Sigmoid colon (tissue), 7 donors: ENCODE results near the gene IGFBP7. TPM values are rescaled to one million over a fixed set of nuclear protein-coding genes. Genes with fewer than 3 reads are reported as not detected.
A peak's percentile ranks its signal among the peaks of the same experiment; 100 is the strongest.

Experiments used
- DNase-seq: peaks from one replicate; pipeline ENCODE4 v3.0.0-alpha.2; 2019
- H3K27ac ChIP-seq, 4 donors: fragments of 200-600 bp; sonication (generic); one replicate each; pipeline ENCODE4 v1.5.1; 2016 to 2019; ENCODE audit warnings: mild to moderate bottlenecking in 1 of 4
- H3K27me3 ChIP-seq, 3 donors: fragments of 200-600 bp; sonication (generic); one replicate each; pipeline ENCODE4 v1.5.1; 2019; ENCODE audit warnings: mild to moderate bottlenecking in 1 of 3
- H3K36me3 ChIP-seq, 4 donors: fragments of 200-600 bp; sonication (generic); one replicate each; pipeline ENCODE4 v1.5.1; 2016 to 2019
- H3K4me1 ChIP-seq, 4 donors: fragments of 200-600 bp; sonication (generic); one replicate each; pipeline ENCODE4 v1.5.1; 2017 to 2019
- H3K4me3 ChIP-seq, 4 donors: fragments of 200-600 bp; sonication (generic); one replicate each; pipeline ENCODE4 v1.5.1; 2017 to 2019; ENCODE audit warnings: mild to moderate bottlenecking in 2 of 4, moderate library complexity in 1 of 4
- H3K9me3 ChIP-seq, 4 donors: fragments of 200-600 bp in 3 of 4; sonication (generic) in 3 of 4; one replicate each; pipeline versions ENCODE4 v1.5.1 to v1.6.1; 2013 to 2019
- EP300 ChIP-seq, 4 donors: sonication (generic); formaldehyde crosslinking; IDR thresholded peaks; one replicate each; pipeline ENCODE4 v1.6.1; 2017; ENCODE audit warnings: antibody characterized with exemption in 4 of 4
- POLR2A ChIP-seq, 2 donors: fragments of 450-650 bp; IDR thresholded peaks; one replicate each; pipeline ENCODE4 v1.6.1; 2016; ENCODE audit warnings: antibody characterized with exemption in 2 of 2, mild to moderate bottlenecking in 2 of 2, moderate library complexity in 2 of 2
- POLR2AphosphoS5 ChIP-seq, 4 donors: sonication (generic); formaldehyde crosslinking; IDR thresholded peaks; one replicate each; pipeline ENCODE4 v1.6.1; 2017; ENCODE audit warnings: antibody characterized with exemption in 4 of 4
- WGBS, 2 donors: extraction: QIAGEN DNeasy Blood & Tissue Kit; methylation state at CpG; one replicate each; pipeline ENCODE4 v1.1.7; 2013; 5-methylcytosine and 5-hydroxymethylcytosine counted together
- intact Hi-C: fragments of 100-400 bp; cut with DNase I; formaldehyde crosslinking; loops from one replicate; pipeline ENCODE4 v1.15.1; 2023
- polyA plus RNA-seq, 3 donors: library from polyadenylated mRNA; stranded (reverse); fragments of 200-250 nt; gene quantifications; one replicate each; pipeline ENCODE4 v1.2.3, GENCODE V29; 2013
- total RNA-seq, 4 donors: library from RNA; depleted of rRNA; stranded (reverse); fragments of >200 nt; gene quantifications; one replicate each; pipeline ENCODE4 v1.1.0, GENCODE V29; 2016
- TF ChIP-seq, protein P1 (sequence below), 4 experiments: fragments of 450-650 bp in 3 of 4; fragments of 200-600 bp in 1 of 4; IDR thresholded peaks; one replicate each; pipeline ENCODE4 v1.5.1; 2016 to 2019; ENCODE audit warnings: antibody characterized with exemption in 4 of 4, mild to moderate bottlenecking in 3 of 4, moderate library complexity in 2 of 4
- donor health status: healthy with polysubstance abuse.
- donor health status: Bipolar disorder and iron deficiency.
- donor health status: healthy.

The IGFBP7 gene
- total and polyA plus RNA-seq, 7 donors: 29.8 to 834 (median 474) TPM

GRCh38 chr4:57109411-57109846, 756 bp downstream of the IGFBP7 start:
- H3K9me3 ChIP-seq: no peaks in the 10 kb centered on the region
- TF ChIP-seq EP300 (IDR thresholded peaks at IDR 0.05) (no peak), POLR2A (IDR thresholded peaks at IDR 0.05) (no peak), POLR2AphosphoS5 (IDR thresholded peaks at IDR 0.05) (no peak)
- TF ChIP-seq, protein P1, sequence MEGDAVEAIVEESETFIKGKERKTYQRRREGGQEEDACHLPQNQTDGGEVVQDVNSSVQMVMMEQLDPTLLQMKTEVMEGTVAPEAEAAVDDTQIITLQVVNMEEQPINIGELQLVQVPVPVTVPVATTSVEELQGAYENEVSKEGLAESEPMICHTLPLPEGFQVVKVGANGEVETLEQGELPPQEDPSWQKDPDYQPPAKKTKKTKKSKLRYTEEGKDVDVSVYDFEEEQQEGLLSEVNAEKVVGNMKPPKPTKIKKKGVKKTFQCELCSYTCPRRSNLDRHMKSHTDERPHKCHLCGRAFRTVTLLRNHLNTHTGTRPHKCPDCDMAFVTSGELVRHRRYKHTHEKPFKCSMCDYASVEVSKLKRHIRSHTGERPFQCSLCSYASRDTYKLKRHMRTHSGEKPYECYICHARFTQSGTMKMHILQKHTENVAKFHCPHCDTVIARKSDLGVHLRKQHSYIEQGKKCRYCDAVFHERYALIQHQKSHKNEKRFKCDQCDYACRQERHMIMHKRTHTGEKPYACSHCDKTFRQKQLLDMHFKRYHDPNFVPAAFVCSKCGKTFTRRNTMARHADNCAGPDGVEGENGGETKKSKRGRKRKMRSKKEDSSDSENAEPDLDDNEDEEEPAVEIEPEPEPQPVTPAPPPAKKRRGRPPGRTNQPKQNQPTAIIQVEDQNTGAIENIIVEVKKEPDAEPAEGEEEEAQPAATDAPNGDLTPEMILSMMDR (IDR thresholded peaks at IDR 0.05): no peak
- peaks cover 0 to 54% (median 45%) of the 10 kb centered on the region in 4 donors for H3K4me1 ChIP-seq
- H3K27me3 ChIP-seq: no peaks in the 10 kb centered on the region
- no peaks in the 10 kb centered on the region for H3K36me3 ChIP-seq
- intact Hi-C loops: no loop called here
- DNase-seq: no peak
- peak overlapping the region; percentile 67 to 94 (median 76) for H3K4me3 ChIP-seq
- WGBS, 2 donors: 6 to 14% methylated on average over 27 of the region's 27 CpGs
- peak overlapping the region; percentile 95 to 98 (median 97) for H3K27ac ChIP-seq

DNA sequence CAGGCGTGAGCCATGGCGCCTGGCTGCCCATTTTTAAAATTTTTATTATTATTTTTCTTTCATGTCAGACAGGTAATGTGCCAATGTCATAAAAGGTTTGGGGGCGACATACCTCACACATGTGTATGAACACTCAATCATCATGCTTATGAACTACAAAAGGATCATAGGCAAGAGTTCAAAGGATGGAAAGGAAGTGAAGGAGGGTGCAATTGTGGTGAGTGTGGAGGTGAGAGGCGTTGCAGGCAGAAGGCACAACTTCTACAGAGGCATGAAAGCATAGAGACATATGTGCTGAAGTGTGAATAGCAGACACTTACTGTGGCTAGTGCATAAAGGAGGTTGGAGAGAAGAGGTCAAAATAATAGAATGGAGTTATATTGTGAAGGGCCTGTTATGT, 4.0 kb downstream of the IGFBP7 start:
- H3K36me3 ChIP-seq: no peaks in the 10 kb centered on the region
- no peaks in the 10 kb centered on the region for H3K27me3 ChIP-seq
- TF ChIP-seq, protein P1 (IDR thresholded peaks at IDR 0.05): no peak
- no peak for TF ChIP-seq EP300 (IDR thresholded peaks at IDR 0.05)
- TF ChIP-seq POLR2AphosphoS5 (IDR thresholded peaks at IDR 0.05): no peak
- no peak for TF ChIP-seq POLR2A (IDR thresholded peaks at IDR 0.05)
- 81 to 90% methylated on average over 4 of the region's 4 CpGs for WGBS, 2 donors
- no peaks in the 10 kb centered on the region for H3K9me3 ChIP-seq
- no peak for DNase-seq
- H3K4me3 ChIP-seq: no peak overlapping the region
- peaks cover 0 to 72% (median 58%) of the 10 kb centered on the region in 4 donors for H3K4me1 ChIP-seq
- H3K27ac ChIP-seq: peak overlapping the region; percentile 95 to 98 (median 97)
- intact Hi-C loops: no loop called here

DNA sequence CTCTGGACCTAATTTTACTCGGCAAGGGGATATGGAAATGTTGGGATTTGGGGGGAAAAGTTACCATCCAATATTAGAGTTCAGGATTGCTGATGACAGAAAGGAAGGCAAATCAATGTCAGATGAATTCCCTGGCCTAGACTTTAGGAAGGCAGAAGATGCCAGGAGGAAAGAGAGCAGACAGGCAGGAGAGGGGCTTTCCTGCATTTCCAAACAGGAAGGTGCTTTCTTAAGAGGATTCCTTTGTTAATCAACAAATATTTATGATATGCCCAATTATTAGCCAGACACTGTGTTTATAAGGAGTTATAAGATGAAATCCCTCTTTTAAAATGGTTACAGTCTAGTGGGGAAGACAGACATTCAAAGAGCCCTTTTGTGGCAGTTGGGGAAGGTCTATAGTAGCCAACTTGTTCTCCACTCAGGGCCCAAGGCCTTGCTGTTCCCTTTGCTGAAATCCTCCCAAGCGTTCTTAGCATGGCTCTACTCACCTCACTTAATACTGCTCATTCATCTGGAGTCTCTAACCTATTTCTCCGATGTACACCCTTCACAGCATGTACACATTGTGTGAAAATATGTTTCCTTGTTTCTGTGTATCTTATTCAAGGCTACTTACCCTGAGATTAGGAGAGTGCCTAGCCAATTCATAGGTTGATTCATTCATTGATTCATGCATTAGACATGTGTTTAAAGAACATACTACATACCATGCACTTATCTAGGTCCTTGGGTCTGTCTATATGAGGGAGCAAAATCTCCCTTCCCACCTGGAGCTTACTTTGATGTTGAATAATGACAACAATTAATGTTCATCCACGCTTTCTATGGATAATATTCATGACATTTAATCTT, 5.3 kb downstream of the IGFBP7 start:
- Histone ChIP-seq H3K9me3 (no peaks in the 10 kb centered on the region), H3K4me3 (no peak overlapping the region), H3K4me1 (peaks cover 0 to 81% (median 66%) of the 10 kb centered on the region in 4 donors), H3K27me3 (no peaks in the 10 kb centered on the region), H3K27ac (peak overlapping the region; percentile 85 to 98 (median 97)), H3K36me3 (no peaks in the 10 kb centered on the region)
- intact Hi-C loops: no loop called here
- DNase-seq: no peak
- 87 to 89% methylated on average over 4 of the region's 4 CpGs for WGBS, 2 donors
- TF ChIP-seq POLR2A (IDR thresholded peaks at IDR 0.05) (no peak), POLR2AphosphoS5 (IDR thresholded peaks at IDR 0.05) (no peak), EP300 (IDR thresholded peaks at IDR 0.05) (no peak)
- TF ChIP-seq, protein P1 (IDR thresholded peaks at IDR 0.05): no peak

- Histone ChIP-seq H3K27ac (peak overlapping the region; percentile 85 to 98 (median 97)), H3K36me3 (no peaks in the 10 kb centered on the region), H3K9me3 (no peaks in the 10 kb centered on the region), H3K4me3 (no peak overlapping the region), H3K4me1 (peaks cover 0 to 87% (median 75%) of the 10 kb centered on the region in 4 donors), H3K27me3 (no peaks in the 10 kb centered on the region)
- TF ChIP-seq POLR2AphosphoS5 (IDR thresholded peaks at IDR 0.05) (peak in 1 of 4 donors; percentile 12), EP300 (IDR thresholded peaks at IDR 0.05) (no peak)
- 82 to 86% methylated on average over 4 of the region's 4 CpGs for WGBS, 2 donors
- intact Hi-C loops: no loop called here
- no peak for DNase-seq
These were observed 7.1 kb downstream of the IGFBP7 start for GRCh38 chr4:57103051-57103450.

DNA sequence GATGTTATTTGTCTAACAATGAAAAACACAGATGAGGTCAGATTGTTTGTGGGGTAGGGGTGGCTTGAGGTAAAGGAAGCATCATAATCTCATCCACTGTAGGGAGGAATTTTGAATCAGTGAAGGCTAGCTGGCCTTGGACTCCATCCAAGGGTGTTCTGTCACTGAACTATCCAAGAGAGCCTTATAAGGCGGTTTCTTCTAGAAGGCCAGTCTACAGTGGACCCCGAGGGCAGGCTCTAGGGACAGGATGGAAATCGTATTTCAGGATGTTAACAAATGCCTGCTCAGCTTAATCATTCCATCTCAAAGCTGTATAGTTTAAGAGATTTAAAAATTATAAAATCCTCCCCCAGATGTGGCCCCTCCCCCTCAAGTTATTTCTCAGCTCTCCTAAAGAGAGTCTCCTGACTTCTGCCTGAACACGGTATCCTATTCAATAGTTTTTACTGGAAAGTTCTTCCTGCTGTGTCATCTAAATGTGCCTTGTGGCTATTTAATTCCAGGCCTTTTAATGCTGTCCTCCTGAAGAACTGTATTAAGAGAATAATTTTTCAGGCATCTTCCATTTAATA, 8.0 kb downstream of the IGFBP7 start:
- peaks cover under 1 to 96% (median 82%) of the 10 kb centered on the region in 4 donors for H3K4me1 ChIP-seq
- no peaks in the 10 kb centered on the region for H3K27me3 ChIP-seq
- 60 to 62% methylated on average over 4 of the region's 4 CpGs for WGBS, 2 donors
- H3K9me3 ChIP-seq: no peaks in the 10 kb centered on the region
- TF ChIP-seq POLR2AphosphoS5 (IDR thresholded peaks at IDR 0.05) (peak; percentile 6 to 61 (median 42)), EP300 (IDR thresholded peaks at IDR 0.05) (peak in 1 of 4 donors; percentile 59), POLR2A (IDR thresholded peaks at IDR 0.05) (no peak)
- TF ChIP-seq, protein P1 (IDR thresholded peaks at IDR 0.05): no peak
- intact Hi-C loops: no loop called here
- peak overlapping the region; percentile 85 to 98 (median 97) for H3K27ac ChIP-seq
- no peak overlapping the region for H3K4me3 ChIP-seq
- H3K36me3 ChIP-seq: no peaks in the 10 kb centered on the region
- peak; percentile 89 for DNase-seq
